H1 (cell line): ENCODE data around the gene SBF1. TPM values are rescaled to one million over a fixed set of nuclear protein-coding genes. Genes with fewer than 3 reads are reported as not detected.
A peak's percentile ranks its signal among the peaks of the same experiment; 100 is the strongest.

Source experiments
- CTCF ChIA-PET: fragments of 300-600 bp; sonication (Branson Sonifier 250); formaldehyde crosslinking; loops from one replicate; lab custom pipeline; 2021; ENCODE audit not compliant: partially characterized antibody; lab: Charles Lee
- POLR2A ChIA-PET: fragments of 300-600 bp; sonication (Branson Sonifier 250); formaldehyde crosslinking; loops from one replicate; lab custom pipeline; 2021; ENCODE audit warnings: inconsistent platforms; ENCODE audit not compliant: partially characterized antibody; lab: Charles Lee
- DNase-seq, 2 experiments: peaks; one replicate each; pipeline versions ENCODE4 v3.0.0 to v3.0.0-alpha.2; 2010 to 2022; ENCODE audit warnings: low spot score in 2 of 2, low read depth in 1 of 2, mixed read lengths in 1 of 2
- FAIRE-seq: peaks from 2 replicates; lab custom pipeline; 2011; peaks lifted over from hg19 to GRCh38; lab: Jason Lieb, UNC
- H2AFZ ChIP-seq: 2 replicates; pipeline ENCODE4 v1.8.1; 2012; ENCODE audit warnings: low read length, inconsistent platforms
- H2AK5ac ChIP-seq: 2 replicates; pipeline ENCODE4 v1.6.1; 2013; ENCODE audit warnings: low read depth, low read length
- H2BK120ac ChIP-seq: replicated peaks from 2 replicates; pipeline ENCODE3; 2013; ENCODE audit warnings: low read depth, low read length, inconsistent platforms
- H2BK12ac ChIP-seq: 2 replicates; pipeline ENCODE4 v1.6.1; 2013; ENCODE audit warnings: low read depth, low read length
- H2BK15ac ChIP-seq: 2 replicates; pipeline ENCODE4 v1.6.1; 2013; ENCODE audit warnings: low read length
- H2BK20ac ChIP-seq: 2 replicates; pipeline ENCODE4 v1.6.1; 2013; ENCODE audit warnings: low read length
- H2BK5ac ChIP-seq: 2 replicates; pipeline ENCODE4 v1.6.1; 2013; ENCODE audit warnings: low read depth, low read length
- H3K14ac ChIP-seq: 2 replicates; pipeline ENCODE4 v1.6.1; 2013; ENCODE audit warnings: inconsistent platforms; ENCODE audit not compliant: insufficient read length
- H3K18ac ChIP-seq: 2 replicates; pipeline ENCODE4 v1.6.1; 2013; ENCODE audit warnings: low read length; ENCODE audit errors: extremely low read depth
- H3K23ac ChIP-seq: 2 replicates; pipeline ENCODE4 v1.6.1; 2013; ENCODE audit warnings: inconsistent platforms; ENCODE audit not compliant: insufficient read length
- H3K23me2 ChIP-seq: 2 replicates; pipeline ENCODE4 v1.6.1; 2013; ENCODE audit warnings: low read depth, low read length
- H3K27ac ChIP-seq: 2 replicates; pipeline ENCODE4 v1.6.1; 2011; ENCODE audit warnings: low read depth, low read length, inconsistent platforms
- H3K27me3 ChIP-seq, 4 experiments: replicated peaks in 1 of 4; 1 replicate in 1 of 4; 2 replicates in 3 of 4; pipeline versions ENCODE4 v1.6.1 to v1.8.1; 2011 to 2013; ENCODE audit warnings: low read length in 3 of 4, mild to moderate bottlenecking in 3 of 4, inconsistent platforms in 2 of 4, mixed read lengths in 2 of 4, moderate library complexity in 1 of 4; ENCODE audit not compliant: control insufficient read depth in 3 of 4, insufficient read depth in 3 of 4; ENCODE audit errors: extremely low read depth in 1 of 4
- H3K36me3 ChIP-seq, 4 experiments: 2 replicates each; pipeline versions ENCODE4 v1.6.1 to v1.8.1; 2011 to 2013; ENCODE audit warnings: mild to moderate bottlenecking in 4 of 4, low read length in 3 of 4, moderate library complexity in 2 of 4, control low read depth in 1 of 4, inconsistent platforms in 1 of 4; ENCODE audit not compliant: insufficient read depth in 4 of 4, control insufficient read depth in 2 of 4
- H3K4ac ChIP-seq: replicated peaks from 2 replicates; pipeline ENCODE3; 2013; ENCODE audit warnings: low read length, low read depth, mixed read lengths, inconsistent platforms; ENCODE audit not compliant: insufficient read length
- H3K4me1 ChIP-seq, 4 experiments: replicated peaks in 1 of 4; 1 replicate in 1 of 4; 2 replicates in 3 of 4; pipeline versions ENCODE4 v1.6.1 to v1.8.1; 2011 to 2013; ENCODE audit warnings: low read length in 3 of 4, inconsistent platforms in 2 of 4, mixed read lengths in 1 of 4; ENCODE audit not compliant: insufficient read depth in 4 of 4, control insufficient read depth in 3 of 4
- H3K4me2 ChIP-seq, 2 experiments: 2 replicates each; pipeline versions ENCODE4 v1.6.1 to v1.8.1; 2011 to 2013; ENCODE audit warnings: low read depth in 2 of 2, low read length in 2 of 2, control low read depth in 1 of 2, inconsistent platforms in 1 of 2, mild to moderate bottlenecking in 1 of 2; ENCODE audit not compliant: insufficient read depth in 1 of 2
- H3K4me3 ChIP-seq, 4 experiments: fragments of 200-600, 300-600 bp in 1 of 4; sonication (generic), shearing (Covaris generic), sonication (Bioruptor Twin) in 1 of 4; 2 replicates each; pipeline versions ENCODE4 v1.5.1 to v1.8.1; 2011 to 2016; ENCODE audit warnings: low read length in 4 of 4, low read depth in 3 of 4, control low read depth in 2 of 4, inconsistent platforms in 2 of 4, mild to moderate bottlenecking in 2 of 4, mixed read lengths in 1 of 4, moderate library complexity in 1 of 4; ENCODE audit not compliant: insufficient read depth in 2 of 4; ENCODE audit errors: extremely low read depth in 1 of 4
- H3K56ac ChIP-seq: replicated peaks from 2 replicates; pipeline ENCODE3; 2013; ENCODE audit warnings: low read depth, mild to moderate bottlenecking, mixed read lengths, low read length, inconsistent platforms; ENCODE audit not compliant: insufficient read length
- H3K79me1 ChIP-seq: 2 replicates; pipeline ENCODE4 v1.6.1; 2013; ENCODE audit warnings: low read depth, low read length, control low read depth
- H3K79me2 ChIP-seq, 2 experiments: 2 replicates each; pipeline versions ENCODE4 v1.6.1 to v1.8.1; 2012 to 2013; ENCODE audit warnings: low read length in 2 of 2, mild to moderate bottlenecking in 2 of 2, inconsistent platforms in 1 of 2; ENCODE audit not compliant: insufficient read depth in 2 of 2, control insufficient read depth in 1 of 2
- H3K9ac ChIP-seq, 4 experiments: replicated peaks in 1 of 4; 1 replicate in 1 of 4; 2 replicates in 3 of 4; pipeline versions ENCODE4 v1.6.1 to v1.8.1; 2011 to 2013; ENCODE audit warnings: low read depth in 3 of 4, low read length in 3 of 4, control low read depth in 2 of 4, mild to moderate bottlenecking in 2 of 4, moderate library complexity in 2 of 4, inconsistent platforms in 1 of 4; ENCODE audit errors: extremely low read depth in 1 of 4
- H3K9me3 ChIP-seq, 2 experiments: 2 replicates each; pipeline versions ENCODE4 v1.6.1 to v1.8.1; 2012 to 2013; ENCODE audit warnings: mild to moderate bottlenecking in 2 of 2, moderate library complexity in 2 of 2, control low read depth in 1 of 2, inconsistent platforms in 1 of 2, low read depth in 1 of 2, low read length in 1 of 2, mixed read lengths in 1 of 2; ENCODE audit not compliant: insufficient read depth in 2 of 2
- H4K20me1 ChIP-seq, 2 experiments: replicated peaks in 1 of 2; 2 replicates each; pipeline versions ENCODE3 to v1.8.1; 2011 to 2013; ENCODE audit warnings: inconsistent platforms in 2 of 2, low read length in 2 of 2, mild to moderate bottlenecking in 1 of 2; ENCODE audit not compliant: insufficient read depth in 2 of 2, control insufficient read depth in 1 of 2
- H4K5ac ChIP-seq: 2 replicates; pipeline ENCODE4 v1.6.1; 2013; ENCODE audit warnings: low read length, low read depth, mixed read lengths, inconsistent platforms; ENCODE audit not compliant: insufficient read length
- H4K8ac ChIP-seq: 2 replicates; pipeline ENCODE4 v1.8.0; 2013; ENCODE audit warnings: mild to moderate bottlenecking, moderate library complexity, low read length, inconsistent platforms; ENCODE audit not compliant: insufficient read depth; ENCODE audit errors: extremely low read depth
- H4K91ac ChIP-seq: replicated peaks from 2 replicates; pipeline ENCODE3; 2013; ENCODE audit warnings: low read length, mixed read lengths, inconsistent platforms; ENCODE audit not compliant: insufficient read length
- CREB1 ChIP-seq: IDR thresholded peaks from 2 replicates; pipeline ENCODE4 v1.6.1; 2012; ENCODE audit warnings: inconsistent platforms
- HDAC2 ChIP-seq, 2 experiments: fragments of 300-600 bp in 1 of 2; sonication (generic) in 1 of 2; IDR thresholded peaks; 2 replicates each; pipeline ENCODE4 v1.6.1; 2011 to 2012; ENCODE audit warnings: low read depth in 2 of 2, low read length in 2 of 2, mild to moderate bottlenecking in 2 of 2, moderate library complexity in 2 of 2, borderline replicate concordance in 1 of 2, inconsistent platforms in 1 of 2
- KDM4A ChIP-seq: IDR thresholded peaks from one replicate; pipeline ENCODE4 v1.7.1; 2012; ENCODE audit warnings: low read depth, mild to moderate bottlenecking, moderate library complexity, low read length, inconsistent platforms; ENCODE audit not compliant: severe bottlenecking
- MAFK ChIP-seq: IDR thresholded peaks from 2 replicates; pipeline ENCODE4 v1.6.1; 2012; ENCODE audit warnings: low read depth, mild to moderate bottlenecking, improper control_type of control experiment, low read length
- PHF8 ChIP-seq: fragments of 200-600 bp; sonication (generic); conservative IDR thresholded peaks from 2 replicates; pipeline ENCODE4 v1.7.1; 2012; ENCODE audit warnings: low read depth, mild to moderate bottlenecking, inconsistent platforms, low read length, moderate library complexity
- RNF2 ChIP-seq: fragments of 200-900, 300-1000 bp; sonication (generic); IDR thresholded peaks from 2 replicates; pipeline ENCODE4 v1.7.1; 2016; ENCODE audit warnings: borderline replicate concordance, low read depth, mild to moderate bottlenecking, antibody characterized with exemption, low read length; ENCODE audit not compliant: poor library complexity, severe bottlenecking; ENCODE audit errors: missing control alignments
- SIN3A ChIP-seq, 2 experiments: IDR thresholded peaks in 1 of 2; conservative IDR thresholded peaks in 1 of 2; 2 replicates each; pipeline ENCODE4 v1.6.1; 2011 to 2012; ENCODE audit warnings: low read length in 2 of 2, improper control_type of control experiment in 1 of 2, low read depth in 1 of 2, mild to moderate bottlenecking in 1 of 2
- SP2 ChIP-seq: IDR thresholded peaks from 2 replicates; pipeline ENCODE4 v1.6.1; 2012; ENCODE audit warnings: mild to moderate bottlenecking, low read length, inconsistent platforms
- WGBS, 2 experiments: shearing (Covaris generic) in 1 of 2; methylation state at CpG; one replicate each; pipeline versions ENCODE4 v1.1.6 to v1.1.7; 2013 to 2015; ENCODE audit warnings: low lambda C conversion rate in 2 of 2, mixed read lengths in 2 of 2, inconsistent platforms in 1 of 2, low coverage in 1 of 2, missing lambda C conversion rate in 1 of 2; ENCODE audit not compliant: insufficient replicate concordance in 2 of 2, insufficient coverage in 1 of 2, insufficient read length in 1 of 2; ENCODE audit errors: extremely low coverage in 1 of 2, missing lambda C conversion rate in 1 of 2; 5-methylcytosine and 5-hydroxymethylcytosine counted together
- polyA plus RNA-seq, 7 experiments: library from polyadenylated mRNA; depleted of rRNA in 3 of 7; stranded (reverse) in 5 of 7; unstranded in 2 of 7; fragments of >200 nt in 5 of 7; fragments of 200-250 nt in 2 of 7; gene quantifications; 1 replicate in 5 of 7; 2 replicates in 1 of 7; 4 replicates in 1 of 7; pipeline versions ENCODE4 v1.2.1 to v1.2.3, GENCODE V29; 2011 to 2013; ENCODE audit warnings: missing spikeins in 2 of 7, mixed read lengths in 2 of 7
- total RNA-seq: library from RNA; stranded (reverse); fragmentation: NEBNext Ultra II Directional; extraction: Animal tissue kit (Norgen Biotek cat#: 25700); gene quantifications from 2 replicates; pipeline ENCODE4 v1.2.1, GENCODE V29; 2021

The SBF1 gene
- total and polyA plus RNA-seq, 2 of the 8 experiments (the other 6 are each of a cell fraction or from before 2014, with no cell fraction given) = 29.1 to 71.5 TPM

DNA sequence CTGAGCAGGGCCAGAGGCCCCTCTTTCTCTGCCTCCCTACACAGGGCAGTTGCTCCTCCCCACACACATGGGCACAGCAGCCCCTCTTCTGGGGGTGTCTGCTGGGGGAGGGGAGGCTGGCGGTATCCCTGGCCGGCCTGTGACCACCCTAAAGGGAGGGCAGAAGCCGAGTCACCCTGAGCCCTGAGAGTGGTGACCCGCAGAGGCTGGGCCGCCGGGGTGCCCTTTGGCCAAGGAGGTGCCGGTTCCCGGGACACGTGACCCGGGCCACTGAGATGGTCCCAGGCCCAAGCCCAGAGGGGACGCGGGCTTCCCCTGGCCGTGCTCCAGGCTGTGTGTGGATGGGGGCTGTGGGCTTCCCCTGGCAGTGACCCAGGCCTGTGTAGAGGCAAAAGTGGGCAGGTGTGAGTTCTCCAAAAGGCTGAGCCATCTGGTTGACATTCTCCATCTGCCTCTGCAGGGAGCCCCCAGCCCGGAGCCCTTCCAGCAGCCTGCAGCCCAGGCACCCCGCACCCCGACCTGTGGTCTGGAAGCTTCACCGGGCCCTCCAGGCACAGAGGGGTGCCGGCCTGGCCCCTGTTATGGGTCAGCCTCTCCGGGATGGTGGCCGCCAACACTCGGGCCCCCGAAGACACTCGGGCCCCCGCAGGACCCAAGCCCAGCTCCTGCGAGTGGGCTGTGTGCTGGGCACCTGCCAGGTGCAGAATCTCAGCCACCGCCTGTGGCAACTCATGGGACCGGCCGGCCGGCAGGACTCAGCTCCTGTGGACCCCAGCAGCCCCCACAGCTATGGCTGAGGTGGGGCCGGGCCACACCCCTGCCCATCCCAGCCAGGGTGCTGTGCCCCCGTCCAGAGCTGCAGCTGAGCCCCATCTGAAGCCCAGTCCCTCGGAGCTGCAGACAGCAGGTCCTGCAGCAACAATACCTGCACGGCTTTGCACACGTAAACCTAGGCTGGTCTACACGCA is 7.6 kb upstream of the SBF1 start:
- Histone ChIP-seq H2BK15ac (no peak overlapping the region), H3K27me3 (peaks cover 1 to 22% (median 13%) of the 10 kb centered on the region in 4 experiments; a peak in 6 of 7 replicates), H3K56ac (no peak overlapping the region), H3K9ac (peak overlapping the region in 3 of 4 experiments; percentile 44 to 69 (median 52); a peak in 5 of 7 replicates), H4K8ac (peak overlapping the region; percentile 62; the same call in 1 of the 2 replicates), H2AFZ (no peak overlapping the region), H3K4me3 (peak overlapping the region; percentile 50 to 74 (median 58)), H3K4ac (peak overlapping the region; percentile 53), H3K23me2 (peaks cover 4% of the 10 kb centered on the region; the same call in 1 of the 2 replicates), H3K79me1 (no peaks in the 10 kb centered on the region), H2BK120ac (no peak overlapping the region), H4K20me1 (peaks cover 0 to 3% of the 10 kb centered on the region in 2 experiments), H3K79me2 (no peaks in the 10 kb centered on the region), H2BK12ac (0 out of 2 replicates have a peak overlapping the region, but pooled peaks have one; percentile 81), H3K9me3 (no peaks in the 10 kb centered on the region), H4K5ac (no peak overlapping the region), H2BK20ac (no peak overlapping the region), H3K18ac (no peak overlapping the region; the same call in 1 of the 2 replicates), H2BK5ac (peak overlapping the region; percentile 44; the same call in 1 of the 2 replicates), H3K4me1 (peaks cover 0 to 5% (median 0%) of the 10 kb centered on the region in 4 experiments; a peak in 3 of 7 replicates), H4K91ac (peak overlapping the region; percentile 74), H3K27ac (no peak overlapping the region), H3K23ac (no peak overlapping the region), H3K36me3 (0 out of 8 replicates have a peak, but pooled peaks cover 0 to 2% (median 0%) of the 10 kb centered on the region in 4 experiments), H2AK5ac (no peak overlapping the region), H3K14ac (no peak overlapping the region), H3K4me2 (peak overlapping the region; percentile 44 to 74; a peak in 3 of 4 replicates)
- ChIA-PET CTCF (interaction anchor here (0.6 to 5.6 kb wide), 8 partner anchors 9 to 214 kb away, joined by 3 to 54 read pairs (median 4); partner anchors contain the start of gene SCO2), POLR2A (interaction anchor here (0.8 to 4.8 kb wide), 14 partner anchors 9 to 44 kb away, joined by 3 to 21 read pairs (median 4); partner anchors contain the start of genes LMF2, NCAPH2 and SCO2)
- WGBS, 2 experiments = 74% methylated on average over 22 of the region's 35 CpGs; no CpG with 5 or more reads in 1 of the 2 experiments
- DNase-seq (peak in 1 of 2 experiments; percentile 74), FAIRE-seq (no peak)
- TF ChIP-seq HDAC2 (IDR thresholded peaks at IDR 0.05; ENCODE audit: borderline replicate concordance in 1 of 2, low read depth in 2 of 2, low read length in 2 of 2) (0 out of 4 replicates have a peak, but pooled peaks of 1 of the 2 experiments have one; percentile 38), SP2 (no peak), KDM4A (peak; percentile 0), PHF8 (no peak; the same call in 1 of the 2 replicates), MAFK (no peak), CREB1 (no peak), RNF2 (no peak), SIN3A (conservative IDR thresholded peaks at IDR 0.05 in 1 of 2, IDR thresholded peaks at IDR 0.05 in 1 of 2; ENCODE audit: low read depth in 1 of 2, low read length in 2 of 2) (no peak; a peak in 1 of 4 replicates)
